HEK293 (cell line): ENCODE data around the gene NLGN1.

Source experiments
- CTCF ChIA-PET: fragments of 350-600 bp; formaldehyde crosslinking; extraction: SDS; loops from one replicate; lab custom pipeline; 2021; ENCODE audit warnings: antibody characterized with exemption; lab: Yijun Ruan, JAX
- POLR2A ChIA-PET: fragments of 300-600 bp; formaldehyde crosslinking; extraction: SDS; loops from one replicate; lab custom pipeline; 2020; ENCODE audit warnings: antibody characterized with exemption, inconsistent platforms; lab: Yijun Ruan, JAX
- H3K27ac ChIP-seq: fragments of 200-500 bp; sonication (Bioruptor generic); 2 replicates; pipeline ENCODE4 v1.5.1; 2014; ENCODE audit warnings: low read depth, low read length, control low read depth, inconsistent platforms; ENCODE audit errors: extremely low read depth
- H3K36me3 ChIP-seq, 2 experiments: fragments of 200-500 bp in 1 of 2; sonication (Bioruptor generic) in 1 of 2; 1 replicate in 1 of 2; 2 replicates in 1 of 2; pipeline ENCODE4 v1.5.1; 2014 to 2017; ENCODE audit warnings: inconsistent platforms in 2 of 2, low read length in 2 of 2; ENCODE audit not compliant: control insufficient read depth in 2 of 2, insufficient read depth in 1 of 2
- H3K4me1 ChIP-seq: fragments of 200-500 bp; sonication (Bioruptor generic); 2 replicates; pipeline ENCODE4 v1.5.1; 2014; ENCODE audit warnings: mild to moderate bottlenecking, low read length, inconsistent platforms; ENCODE audit not compliant: control insufficient read depth, insufficient read depth
- H3K4me3 ChIP-seq: 2 replicates; pipeline ENCODE4 v1.5.1; 2011; ENCODE audit warnings: low read depth, mild to moderate bottlenecking, control low read depth, low read length, moderate library complexity
- H3K9me3 ChIP-seq: fragments of 200-500 bp; sonication (Bioruptor generic); 2 replicates; pipeline ENCODE4 v1.5.1; 2014; ENCODE audit warnings: low read depth, low read length, inconsistent platforms; ENCODE audit not compliant: control insufficient read depth, insufficient read depth
- BCL11A ChIP-seq: fragments of 450-650 bp; formaldehyde crosslinking; IDR thresholded peaks from 2 replicates; pipeline ENCODE4 v1.5.1; 2016; ENCODE audit warnings: low read depth, missing biosample characterization, missing genetic modification characterization
- KLF9 ChIP-seq: fragments of 450-650 bp; formaldehyde crosslinking; IDR thresholded peaks from 2 replicates; pipeline ENCODE4 v1.5.1; 2016; ENCODE audit warnings: missing biosample characterization, missing genetic modification characterization, low read depth
- SALL2 ChIP-seq: fragments of 450-650 bp; formaldehyde crosslinking; IDR thresholded peaks from 2 replicates; pipeline ENCODE4 v1.5.0; 2017; ENCODE audit warnings: missing biosample characterization, mild to moderate bottlenecking, missing genetic modification characterization, borderline replicate concordance
- YY2 ChIP-seq: fragments of 450-650 bp; formaldehyde crosslinking; IDR thresholded peaks from 2 replicates; pipeline ENCODE4 v1.5.1; 2016; ENCODE audit warnings: missing biosample characterization, missing genetic modification characterization
- ZNF2 ChIP-seq: fragments of 450-650 bp; formaldehyde crosslinking; IDR thresholded peaks from 2 replicates; pipeline ENCODE4 v1.5.1; 2016; ENCODE audit warnings: missing biosample characterization, missing genetic modification characterization
- ZNF280D ChIP-seq: fragments of 450-650 bp; formaldehyde crosslinking; IDR thresholded peaks from 2 replicates; pipeline ENCODE4 v1.5.1; 2016; ENCODE audit warnings: missing biosample characterization, missing genetic modification characterization
- ZNF404 ChIP-seq: fragments of 450-650 bp; formaldehyde crosslinking; IDR thresholded peaks from 2 replicates; pipeline ENCODE4 v1.5.1; 2017; ENCODE audit warnings: missing biosample characterization, missing genetic modification characterization
- ZNF433 ChIP-seq: fragments of 450-650 bp; formaldehyde crosslinking; IDR thresholded peaks from 2 replicates; pipeline ENCODE4 v1.5.1; 2016; ENCODE audit warnings: missing biosample characterization, missing genetic modification characterization, low read depth
- ZNF48 ChIP-seq: fragments of 450-650 bp; formaldehyde crosslinking; IDR thresholded peaks from 2 replicates; pipeline ENCODE4 v1.5.1; 2016; ENCODE audit warnings: missing biosample characterization, missing genetic modification characterization
- ZNF596 ChIP-seq: fragments of 450-650 bp; IDR thresholded peaks from 2 replicates; pipeline ENCODE4 v1.5.0; 2018; ENCODE audit warnings: missing biosample characterization, mild to moderate bottlenecking, missing genetic modification characterization, moderate library complexity
- ZNF660 ChIP-seq: fragments of 450-650 bp; IDR thresholded peaks from 2 replicates; pipeline ENCODE4 v1.5.1; 2018; ENCODE audit warnings: missing biosample characterization, mild to moderate bottlenecking, missing genetic modification characterization
- ZNF664 ChIP-seq: fragments of 450-650 bp; formaldehyde crosslinking; IDR thresholded peaks from 2 replicates; pipeline ENCODE4 v1.5.1; 2016; ENCODE audit warnings: missing biosample characterization, missing genetic modification characterization
- ZNF670 ChIP-seq: fragments of 450-650 bp; formaldehyde crosslinking; IDR thresholded peaks from 2 replicates; pipeline ENCODE4 v1.5.1; 2016; ENCODE audit warnings: missing biosample characterization, missing genetic modification characterization, low read depth
- ZNF785 ChIP-seq: fragments of 450-650 bp; formaldehyde crosslinking; IDR thresholded peaks from 2 replicates; pipeline ENCODE4 v1.5.1; 2016; ENCODE audit warnings: missing biosample characterization, missing genetic modification characterization
- ZNF791 ChIP-seq: fragments of 450-650 bp; formaldehyde crosslinking; IDR thresholded peaks from 2 replicates; pipeline ENCODE4 v1.5.1; 2016; ENCODE audit warnings: missing biosample characterization, missing genetic modification characterization
- ZSCAN5A ChIP-seq: fragments of 450-650 bp; formaldehyde crosslinking; IDR thresholded peaks from 2 replicates; pipeline ENCODE4 v1.5.1; 2016; ENCODE audit warnings: missing biosample characterization, missing genetic modification characterization
- TF ChIP-seq, protein P1 (sequence below): fragments of 450-650 bp; formaldehyde crosslinking; IDR thresholded peaks from 2 replicates; pipeline ENCODE4 v1.5.1; 2016; ENCODE audit warnings: missing biosample characterization, missing genetic modification characterization, borderline replicate concordance
- TF ChIP-seq, protein P2 (sequence below): fragments of 450-650 bp; formaldehyde crosslinking; optimal IDR thresholded peaks from 2 replicates; pipeline ENCODE3; 2016; ENCODE audit warnings: missing biosample characterization, mild to moderate bottlenecking, missing genetic modification characterization
- TF ChIP-seq, protein P3 (sequence below): fragments of 450-650 bp; formaldehyde crosslinking; IDR thresholded peaks from 2 replicates; pipeline ENCODE4 v1.5.1; 2017; ENCODE audit warnings: missing biosample characterization, missing genetic modification characterization

The NLGN1 gene

GRCh38 chr3:173690542-173691180 is 293.1 kb downstream of the NLGN1 start:
- CTCF ChIA-PET = interaction anchor here (0.6 kb wide), 1 partner anchor 12 kb away, joined by 3 read pairs; no protein-coding TSS in a partner anchor
- H3K9me3 ChIP-seq = no peaks in the 10 kb centered on the region
- no peak overlapping the region for H3K27ac ChIP-seq
- POLR2A ChIA-PET = no interaction called here
- H3K36me3 ChIP-seq = no peaks in the 10 kb centered on the region
- H3K4me3 ChIP-seq = no peak overlapping the region
- TF ChIP-seq ZNF280D (no peak), ZNF404 (tag by site-specific recombination) (no peak), ZNF791 (tag by site-specific recombination) (no peak), ZNF2 (tag by site-specific recombination) (no peak), BCL11A (tag by site-specific recombination) (no peak), ZNF785 (no peak), ZNF660 (tag by site-specific recombination) (no peak), SALL2 (tag by site-specific recombination) (no peak)
- TF ChIP-seq, protein P1, sequence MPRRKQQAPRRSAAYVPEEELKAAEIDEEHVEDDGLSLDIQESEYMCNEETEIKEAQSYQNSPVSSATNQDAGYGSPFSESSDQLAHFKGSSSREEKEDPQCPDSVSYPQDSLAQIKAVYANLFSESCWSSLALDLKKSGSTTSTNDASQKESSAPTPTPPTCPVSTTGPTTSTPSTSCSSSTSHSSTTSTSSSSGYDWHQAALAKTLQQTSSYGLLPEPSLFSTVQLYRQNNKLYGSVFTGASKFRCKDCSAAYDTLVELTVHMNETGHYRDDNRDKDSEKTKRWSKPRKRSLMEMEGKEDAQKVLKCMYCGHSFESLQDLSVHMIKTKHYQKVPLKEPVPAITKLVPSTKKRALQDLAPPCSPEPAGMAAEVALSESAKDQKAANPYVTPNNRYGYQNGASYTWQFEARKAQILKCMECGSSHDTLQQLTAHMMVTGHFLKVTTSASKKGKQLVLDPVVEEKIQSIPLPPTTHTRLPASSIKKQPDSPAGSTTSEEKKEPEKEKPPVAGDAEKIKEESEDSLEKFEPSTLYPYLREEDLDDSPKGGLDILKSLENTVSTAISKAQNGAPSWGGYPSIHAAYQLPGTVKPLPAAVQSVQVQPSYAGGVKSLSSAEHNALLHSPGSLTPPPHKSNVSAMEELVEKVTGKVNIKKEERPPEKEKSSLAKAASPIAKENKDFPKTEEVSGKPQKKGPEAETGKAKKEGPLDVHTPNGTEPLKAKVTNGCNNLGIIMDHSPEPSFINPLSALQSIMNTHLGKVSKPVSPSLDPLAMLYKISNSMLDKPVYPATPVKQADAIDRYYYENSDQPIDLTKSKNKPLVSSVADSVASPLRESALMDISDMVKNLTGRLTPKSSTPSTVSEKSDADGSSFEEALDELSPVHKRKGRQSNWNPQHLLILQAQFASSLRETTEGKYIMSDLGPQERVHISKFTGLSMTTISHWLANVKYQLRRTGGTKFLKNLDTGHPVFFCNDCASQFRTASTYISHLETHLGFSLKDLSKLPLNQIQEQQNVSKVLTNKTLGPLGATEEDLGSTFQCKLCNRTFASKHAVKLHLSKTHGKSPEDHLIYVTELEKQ = no peak
- no peaks in the 10 kb centered on the region for H3K4me1 ChIP-seq

GRCh38 chr3:173699353-173699752 is 301.8 kb downstream of the NLGN1 start:
- Histone ChIP-seq H3K9me3 (no peaks in the 10 kb centered on the region), H3K27ac (no peak overlapping the region), H3K4me1 (no peaks in the 10 kb centered on the region), H3K36me3 (no peaks in the 10 kb centered on the region), H3K4me3 (no peak overlapping the region)
- POLR2A ChIA-PET = no interaction called here
- CTCF ChIA-PET = no interaction called here
- TF ChIP-seq ZNF48 (tag by site-specific recombination) (no peak), KLF9 (tag by site-specific recombination) (no peak), ZNF596 (tag by site-specific recombination) (no peak), ZNF433 (tag by site-specific recombination) (no peak)

- ChIA-PET CTCF (no interaction called here), POLR2A (no interaction called here)
- Histone ChIP-seq H3K4me3 (no peak overlapping the region), H3K9me3 (no peaks in the 10 kb centered on the region), H3K36me3 (no peaks in the 10 kb centered on the region), H3K27ac (no peak overlapping the region), H3K4me1 (no peaks in the 10 kb centered on the region)
- TF ChIP-seq ZSCAN5A (tag by site-specific recombination) = no peak
- TF ChIP-seq ZNF670 (tag by site-specific recombination) = no peak
- no peak for TF ChIP-seq YY2
- TF ChIP-seq, protein P2, sequence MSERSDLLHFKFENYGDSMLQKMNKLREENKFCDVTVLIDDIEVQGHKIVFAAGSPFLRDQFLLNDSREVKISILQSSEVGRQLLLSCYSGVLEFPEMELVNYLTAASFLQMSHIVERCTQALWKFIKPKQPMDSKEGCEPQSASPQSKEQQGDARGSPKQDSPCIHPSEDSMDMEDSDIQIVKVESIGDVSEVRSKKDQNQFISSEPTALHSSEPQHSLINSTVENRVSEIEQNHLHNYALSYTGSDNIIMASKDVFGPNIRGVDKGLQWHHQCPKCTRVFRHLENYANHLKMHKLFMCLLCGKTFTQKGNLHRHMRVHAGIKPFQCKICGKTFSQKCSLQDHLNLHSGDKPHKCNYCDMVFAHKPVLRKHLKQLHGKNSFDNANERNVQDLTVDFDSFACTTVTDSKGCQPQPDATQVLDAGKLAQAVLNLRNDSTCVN (tag by site-specific recombination) = no peak
- no peak for TF ChIP-seq ZNF664 (tag by site-specific recombination)
- TF ChIP-seq, protein P3, sequence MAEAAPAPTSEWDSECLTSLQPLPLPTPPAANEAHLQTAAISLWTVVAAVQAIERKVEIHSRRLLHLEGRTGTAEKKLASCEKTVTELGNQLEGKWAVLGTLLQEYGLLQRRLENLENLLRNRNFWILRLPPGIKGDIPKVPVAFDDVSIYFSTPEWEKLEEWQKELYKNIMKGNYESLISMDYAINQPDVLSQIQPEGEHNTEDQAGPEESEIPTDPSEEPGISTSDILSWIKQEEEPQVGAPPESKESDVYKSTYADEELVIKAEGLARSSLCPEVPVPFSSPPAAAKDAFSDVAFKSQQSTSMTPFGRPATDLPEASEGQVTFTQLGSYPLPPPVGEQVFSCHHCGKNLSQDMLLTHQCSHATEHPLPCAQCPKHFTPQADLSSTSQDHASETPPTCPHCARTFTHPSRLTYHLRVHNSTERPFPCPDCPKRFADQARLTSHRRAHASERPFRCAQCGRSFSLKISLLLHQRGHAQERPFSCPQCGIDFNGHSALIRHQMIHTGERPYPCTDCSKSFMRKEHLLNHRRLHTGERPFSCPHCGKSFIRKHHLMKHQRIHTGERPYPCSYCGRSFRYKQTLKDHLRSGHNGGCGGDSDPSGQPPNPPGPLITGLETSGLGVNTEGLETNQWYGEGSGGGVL (tag by site-specific recombination) = no peak
Measured at GRCh38 chr3:173700336-173700735, 302.8 kb downstream of the NLGN1 start.
